ENCODE data around the gene CEACAM18.

The CEACAM18 gene

GRCh38 chr19:51501594-51502263, 23.4 kb downstream of the CEACAM18 start, which contains the start of gene SIGLEC12:
SIGLEC12 (minus strand) TSS chr19:51501800; CDS start chr19:51501733, 67 bp downstream.
- Histone ChIP-seq H3K4me3 (ENCODE audit: low read depth in 1 of 2, low read length in 2 of 2) (no peak within 1 kb of the TSS), H3K27ac (ENCODE audit: low read length) (no peak within 1 kb of the TSS)

DNA sequence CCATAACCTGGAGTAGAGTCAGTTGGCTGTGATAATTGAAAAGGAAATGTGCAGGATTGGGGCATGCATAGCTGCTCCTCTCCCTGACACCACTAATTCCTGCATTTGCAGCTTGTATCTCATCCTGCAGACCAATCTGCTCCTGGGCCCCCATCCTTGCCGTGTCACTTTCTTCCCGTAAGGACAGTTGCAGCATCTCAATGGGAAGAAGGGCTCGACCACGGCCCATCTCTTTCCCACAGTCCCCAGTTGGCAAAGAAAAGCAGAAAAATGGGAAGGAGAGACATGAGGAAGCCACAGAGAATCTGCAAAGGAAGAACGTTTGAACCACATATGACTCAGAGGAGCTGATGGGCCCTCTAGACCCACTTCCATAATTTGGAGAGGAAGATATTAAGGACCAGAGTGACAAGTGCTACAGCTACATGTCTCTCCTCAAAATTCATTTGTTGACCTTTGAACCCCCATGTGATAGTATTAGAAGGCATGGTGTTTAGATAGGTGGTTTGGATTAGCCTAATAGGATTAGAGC, 25.0 kb downstream of the CEACAM18 start:
- peaks cover 0 to 2% of the 10 kb centered on the region in 2 donors for H3K9me3 ChIP-seq (ENCODE audit: control insufficient read depth in 1 of 2, low read length in 2 of 2)
- H3K27ac ChIP-seq (ENCODE audit: low read length): no peak overlapping the region

More at GRCh38 chr19:51501594-51502263, 23.4 kb downstream of the CEACAM18 start, which contains the start of gene SIGLEC12:
- H3K36me3 ChIP-seq (ENCODE audit: control insufficient read depth in 1 of 2, insufficient read depth in 2 of 2, low read length in 2 of 2): no peaks in the 10 kb centered on the region
- H3K9me3 ChIP-seq (ENCODE audit: control insufficient read depth in 1 of 2, low read length in 2 of 2): peaks cover 0 to 2% of the 10 kb centered on the region in 2 donors
- H3K4me1 ChIP-seq (ENCODE audit: control insufficient read depth in 1 of 2, insufficient read depth in 2 of 2, low read length in 2 of 2): no peaks in the 10 kb centered on the region
- H3K27me3 ChIP-seq (ENCODE audit: low read depth, low read length): no peaks in the 10 kb centered on the region

DNA sequence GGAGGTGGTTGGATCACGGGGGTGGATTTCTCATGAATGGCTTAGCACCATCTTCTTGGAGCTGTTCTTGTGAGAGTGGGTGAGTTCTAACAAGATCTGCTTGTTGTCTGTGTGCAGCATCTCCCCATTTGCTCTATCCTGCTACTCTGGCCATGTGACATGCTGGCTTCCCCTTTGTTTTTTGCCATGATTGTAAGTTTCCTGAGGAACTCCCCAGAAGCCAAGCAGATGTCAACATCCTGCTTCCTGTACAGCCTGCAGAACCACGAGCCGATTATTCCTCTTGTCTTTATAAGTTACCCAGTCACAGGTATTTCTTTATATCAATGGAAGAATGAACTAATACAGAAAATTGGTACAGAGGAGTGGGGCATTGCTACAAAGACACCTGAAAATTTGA, 25.6 kb downstream of the CEACAM18 start:
- Histone ChIP-seq H3K4me1 (ENCODE audit: control insufficient read depth in 1 of 2, insufficient read depth in 2 of 2, low read length in 2 of 2) (no peaks in the 10 kb centered on the region), H3K27me3 (ENCODE audit: low read depth, low read length) (no peaks in the 10 kb centered on the region), H3K27ac (ENCODE audit: low read length) (no peak overlapping the region), H3K9me3 (ENCODE audit: control insufficient read depth in 1 of 2, low read length in 2 of 2) (peaks cover 0 to 2% of the 10 kb centered on the region in 2 donors), H3K36me3 (ENCODE audit: control insufficient read depth in 1 of 2, insufficient read depth in 2 of 2, low read length in 2 of 2) (no peaks in the 10 kb centered on the region), H3K4me3 (ENCODE audit: low read depth in 1 of 2, low read length in 2 of 2) (no peak overlapping the region)

More for the DNA sequence above, 25.0 kb downstream of the CEACAM18 start:
- Histone ChIP-seq H3K4me3 (ENCODE audit: low read depth in 1 of 2, low read length in 2 of 2) (no peak overlapping the region), H3K36me3 (ENCODE audit: control insufficient read depth in 1 of 2, insufficient read depth in 2 of 2, low read length in 2 of 2) (no peaks in the 10 kb centered on the region), H3K4me1 (ENCODE audit: control insufficient read depth in 1 of 2, insufficient read depth in 2 of 2, low read length in 2 of 2) (no peaks in the 10 kb centered on the region), H3K27me3 (ENCODE audit: low read depth, low read length) (no peaks in the 10 kb centered on the region)

DNA sequence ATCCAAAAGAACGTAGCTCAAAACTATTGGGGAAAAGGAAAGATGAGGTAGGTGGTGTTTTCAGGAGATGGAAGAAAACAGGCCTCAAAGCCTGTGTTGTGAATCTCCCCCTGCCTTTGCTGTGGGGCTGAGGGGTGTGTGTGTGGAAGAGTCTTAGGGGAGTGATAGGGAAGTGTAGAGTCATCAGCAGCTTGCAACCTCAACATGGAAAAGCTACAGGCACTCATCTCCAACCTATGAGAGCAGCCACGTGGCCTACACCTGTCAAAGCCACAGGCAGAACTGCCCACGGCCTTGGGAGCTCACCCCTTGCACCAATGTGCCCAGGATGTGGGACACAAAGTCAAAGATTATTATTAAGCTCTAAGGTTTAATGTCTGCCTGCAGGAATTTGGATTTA, 27.6 kb downstream of the CEACAM18 start:
- no peak overlapping the region for H3K4me3 ChIP-seq (ENCODE audit: low read depth in 1 of 2, low read length in 2 of 2)
- peaks cover 0 to 2% of the 10 kb centered on the region in 2 donors for H3K9me3 ChIP-seq (ENCODE audit: control insufficient read depth in 1 of 2, low read length in 2 of 2)
- H3K27me3 ChIP-seq (ENCODE audit: low read depth, low read length): no peaks in the 10 kb centered on the region
- H3K27ac ChIP-seq (ENCODE audit: low read length): no peak overlapping the region
- H3K4me1 ChIP-seq (ENCODE audit: control insufficient read depth in 1 of 2, insufficient read depth in 2 of 2, low read length in 2 of 2): no peaks in the 10 kb centered on the region
- no peaks in the 10 kb centered on the region for H3K36me3 ChIP-seq (ENCODE audit: control insufficient read depth in 1 of 2, insufficient read depth in 2 of 2, low read length in 2 of 2)

DNA sequence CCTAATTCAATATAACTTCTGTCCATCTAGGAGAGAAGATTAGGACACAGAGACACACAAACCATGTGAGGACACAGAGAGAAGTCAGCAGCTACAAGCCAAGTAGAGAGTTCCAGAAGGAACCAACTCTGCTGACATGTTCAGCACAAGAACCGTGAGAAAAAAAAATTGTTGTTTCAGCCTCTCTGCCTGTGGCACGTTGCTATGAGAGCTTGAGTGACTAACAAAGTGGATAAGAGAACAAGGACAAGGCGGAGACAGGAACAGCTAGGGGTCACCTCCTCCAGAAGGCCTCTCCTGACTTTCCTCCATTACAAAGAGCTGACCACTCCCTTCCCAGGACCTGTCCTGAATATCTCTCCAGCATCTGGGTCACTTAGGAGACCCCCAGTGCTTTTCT, 28.9 kb downstream of the CEACAM18 start:
- no peaks in the 10 kb centered on the region for H3K27me3 ChIP-seq (ENCODE audit: low read depth, low read length)
- peaks cover 0 to 2% of the 10 kb centered on the region in 2 donors for H3K9me3 ChIP-seq (ENCODE audit: control insufficient read depth in 1 of 2, low read length in 2 of 2)
- H3K36me3 ChIP-seq (ENCODE audit: control insufficient read depth in 1 of 2, insufficient read depth in 2 of 2, low read length in 2 of 2): no peaks in the 10 kb centered on the region
- no peak overlapping the region for H3K4me3 ChIP-seq (ENCODE audit: low read depth in 1 of 2, low read length in 2 of 2)
- no peak overlapping the region for H3K27ac ChIP-seq (ENCODE audit: low read length)
- no peaks in the 10 kb centered on the region for H3K4me1 ChIP-seq (ENCODE audit: control insufficient read depth in 1 of 2, insufficient read depth in 2 of 2, low read length in 2 of 2)

DNA sequence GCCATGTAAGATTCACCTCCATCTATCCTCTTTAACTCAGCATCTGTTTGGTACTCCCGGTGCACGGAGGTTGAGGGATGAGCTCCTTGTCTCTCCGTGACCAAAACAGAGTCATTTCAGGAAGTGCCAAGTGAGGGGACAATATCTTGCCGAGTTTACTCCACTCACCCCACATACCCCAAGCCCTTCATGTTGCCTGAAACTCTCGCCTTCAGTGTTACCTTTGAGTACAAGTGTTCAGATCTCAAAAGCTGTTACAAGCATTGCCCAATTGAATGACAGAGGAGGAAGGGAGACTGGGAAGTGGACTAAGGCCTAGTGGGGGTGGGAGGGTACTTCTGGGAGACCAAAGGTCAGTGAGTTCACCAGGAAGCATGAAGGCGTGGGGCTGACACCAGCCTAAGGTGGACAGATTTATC, 29.3 kb downstream of the CEACAM18 start:
- Histone ChIP-seq H3K9me3 (ENCODE audit: control insufficient read depth in 1 of 2, low read length in 2 of 2) (peaks cover 0 to 2% of the 10 kb centered on the region in 2 donors), H3K27me3 (ENCODE audit: low read depth, low read length) (no peaks in the 10 kb centered on the region), H3K27ac (ENCODE audit: low read length) (no peak overlapping the region), H3K36me3 (ENCODE audit: control insufficient read depth in 1 of 2, insufficient read depth in 2 of 2, low read length in 2 of 2) (no peaks in the 10 kb centered on the region), H3K4me3 (ENCODE audit: low read depth in 1 of 2, low read length in 2 of 2) (no peak overlapping the region), H3K4me1 (ENCODE audit: control insufficient read depth in 1 of 2, insufficient read depth in 2 of 2, low read length in 2 of 2) (no peaks in the 10 kb centered on the region)

DNA sequence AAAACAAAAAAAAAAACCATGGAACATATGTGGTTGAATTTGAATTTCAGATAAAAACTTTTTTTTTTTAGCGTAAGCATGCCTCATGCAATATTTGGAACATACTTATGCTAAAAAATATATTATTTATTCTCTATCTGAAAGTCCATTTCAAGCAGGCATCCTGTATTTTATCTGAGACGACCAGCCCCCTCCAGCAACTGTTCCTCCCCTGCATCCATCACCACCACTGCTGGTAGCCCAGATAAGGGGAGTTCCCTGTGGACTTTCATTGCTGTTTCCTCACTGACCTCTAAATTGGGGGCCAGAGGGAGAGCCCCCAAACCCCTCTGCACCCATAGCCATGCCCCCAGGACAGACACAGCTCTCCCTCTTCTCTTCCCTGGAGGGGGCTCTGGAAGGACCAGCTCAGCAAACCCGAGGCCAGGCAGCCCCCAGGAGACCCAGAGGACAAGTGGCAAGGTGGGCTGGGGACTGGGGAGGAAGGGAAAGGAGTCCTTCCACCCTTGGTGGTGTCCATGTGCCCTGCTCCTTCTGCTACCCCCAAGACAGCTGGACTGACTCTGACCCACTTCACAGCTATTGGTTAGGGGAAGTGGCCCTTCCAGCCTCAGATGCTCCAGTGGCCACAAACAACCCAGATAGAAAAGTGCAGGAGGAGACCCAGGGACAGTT, 29.9 kb downstream of the CEACAM18 start:
- H3K9me3 ChIP-seq (ENCODE audit: control insufficient read depth in 1 of 2, low read length in 2 of 2): peaks cover 0 to 2% of the 10 kb centered on the region in 2 donors
- no peaks in the 10 kb centered on the region for H3K36me3 ChIP-seq (ENCODE audit: control insufficient read depth in 1 of 2, insufficient read depth in 2 of 2, low read length in 2 of 2)
- H3K4me3 ChIP-seq (ENCODE audit: low read depth in 1 of 2, low read length in 2 of 2): no peak overlapping the region
- no peak overlapping the region for H3K27ac ChIP-seq (ENCODE audit: low read length)
- no peaks in the 10 kb centered on the region for H3K27me3 ChIP-seq (ENCODE audit: low read depth, low read length)
- H3K4me1 ChIP-seq (ENCODE audit: control insufficient read depth in 1 of 2, insufficient read depth in 2 of 2, low read length in 2 of 2): no peaks in the 10 kb centered on the region

- Histone ChIP-seq H3K27ac (ENCODE audit: low read length) (no peak overlapping the region), H3K36me3 (ENCODE audit: control insufficient read depth in 1 of 2, insufficient read depth in 2 of 2, low read length in 2 of 2) (no peaks in the 10 kb centered on the region), H3K4me1 (ENCODE audit: control insufficient read depth in 1 of 2, insufficient read depth in 2 of 2, low read length in 2 of 2) (no peaks in the 10 kb centered on the region), H3K9me3 (ENCODE audit: control insufficient read depth in 1 of 2, low read length in 2 of 2) (no peaks in the 10 kb centered on the region), H3K4me3 (ENCODE audit: low read depth in 1 of 2, low read length in 2 of 2) (no peak overlapping the region), H3K27me3 (ENCODE audit: low read depth, low read length) (no peaks in the 10 kb centered on the region)
Observed at GRCh38 chr19:51509823-51510660, 31.7 kb downstream of the CEACAM18 start.

- no peak overlapping the region for H3K27ac ChIP-seq (ENCODE audit: low read length)
- H3K4me3 ChIP-seq (ENCODE audit: low read depth in 1 of 2, low read length in 2 of 2): no peak overlapping the region
- H3K4me1 ChIP-seq (ENCODE audit: control insufficient read depth in 1 of 2, insufficient read depth in 2 of 2, low read length in 2 of 2): no peaks in the 10 kb centered on the region
- no peaks in the 10 kb centered on the region for H3K36me3 ChIP-seq (ENCODE audit: control insufficient read depth in 1 of 2, insufficient read depth in 2 of 2, low read length in 2 of 2)
- H3K9me3 ChIP-seq (ENCODE audit: control insufficient read depth in 1 of 2, low read length in 2 of 2): no peaks in the 10 kb centered on the region
- no peaks in the 10 kb centered on the region for H3K27me3 ChIP-seq (ENCODE audit: low read depth, low read length)
Observed at GRCh38 chr19:51511353-51511752, 33.0 kb downstream of the CEACAM18 start.

GRCh38 chr19:51513968-51514367, 35.6 kb downstream of the CEACAM18 start:
- Histone ChIP-seq H3K27me3 (ENCODE audit: low read depth, low read length) (no peaks in the 10 kb centered on the region), H3K4me1 (ENCODE audit: control insufficient read depth in 1 of 2, insufficient read depth in 2 of 2, low read length in 2 of 2) (no peaks in the 10 kb centered on the region), H3K36me3 (ENCODE audit: control insufficient read depth in 1 of 2, insufficient read depth in 2 of 2, low read length in 2 of 2) (no peaks in the 10 kb centered on the region), H3K9me3 (ENCODE audit: control insufficient read depth in 1 of 2, low read length in 2 of 2) (no peaks in the 10 kb centered on the region), H3K4me3 (ENCODE audit: low read depth in 1 of 2, low read length in 2 of 2) (no peak overlapping the region), H3K27ac (ENCODE audit: low read length) (no peak overlapping the region)

All from muscle layer of duodenum (tissue), 2 donors.